ENCODE measurements around the gene GRID1. TPM values are rescaled to one million over a fixed set of nuclear protein-coding genes. Genes with fewer than 3 reads are reported as not detected.

GRID1 gene
- total RNA-seq, 1 experiment from 2014 or later, result 0.37 TPM

- ChIA-PET CTCF (interaction anchor here (0.8 to 3.3 kb wide), 19 partner anchors 8 to 115 kb away, joined by 3 to 28 read pairs (median 4); no protein-coding TSS in a partner anchor), POLR2A (no interaction called here)
- no peak overlapping the region; the same call in 1 of the 2 replicates for H3K4me3 Mint-ChIP-seq
- TF ChIP-seq E2F5 (CRISPR knock-in tag; IDR thresholded peaks at IDR 0.05), result no peak
- no peak for TF ChIP-seq ELF4 (CRISPR knock-in tag; IDR thresholded peaks at IDR 0.05; ENCODE audit: low read depth)
- ATAC-seq, result no peak
- H3K27ac Mint-ChIP-seq, result no peak overlapping the region
- H3K4me1 Mint-ChIP-seq, result peaks cover 25% of the 10 kb centered on the region
- H3K36me3 Mint-ChIP-seq, result no peaks in the 10 kb centered on the region
- no peak for DNase-seq (ENCODE audit: low spot score)
- no peaks in the 10 kb centered on the region for H3K9me3 Mint-ChIP-seq
- H3K27me3 Mint-ChIP-seq (ENCODE audit: low read depth), result peaks cover 3% of the 10 kb centered on the region; the same call in 1 of the 2 replicates
Measured at GRCh38 chr10:86292462-86293395, 73.9 kb downstream of the GRID1 start.

GRCh38 chr10:86291616-86292340, 74.8 kb downstream of the GRID1 start:
- ATAC-seq (peak; percentile 82), DNase-seq (ENCODE audit: low spot score) (peak; percentile 57)
- ChIA-PET CTCF (interaction anchor here (0.8 to 3.3 kb wide), 18 partner anchors 9 to 114 kb away, joined by 3 to 28 read pairs (median 4); no protein-coding TSS in a partner anchor), POLR2A (no interaction called here)
- Mint-ChIP-seq H3K27ac (no peak overlapping the region), H3K27me3 (ENCODE audit: low read depth) (peaks cover 3% of the 10 kb centered on the region; the same call in 1 of the 2 replicates), H3K4me1 (peaks cover 25% of the 10 kb centered on the region), H3K4me3 (no peak overlapping the region), H3K36me3 (no peaks in the 10 kb centered on the region), H3K9me3 (no peaks in the 10 kb centered on the region)
- TF ChIP-seq ETV6 (CRISPR knock-in tag; IDR thresholded peaks at IDR 0.05) (peak; percentile 54; the same call in 1 of the 2 replicates), FOXP4 (CRISPR knock-in tag; IDR thresholded peaks at IDR 0.05) (no peak), E2F5 (CRISPR knock-in tag; IDR thresholded peaks at IDR 0.05) (no peak)

- H3K27me3 Mint-ChIP-seq (ENCODE audit: low read depth), result peaks cover 3% of the 10 kb centered on the region; the same call in 1 of the 2 replicates
- no peaks in the 10 kb centered on the region for H3K9me3 Mint-ChIP-seq
- peaks cover 25% of the 10 kb centered on the region for H3K4me1 Mint-ChIP-seq
- H3K4me3 Mint-ChIP-seq, result no peak overlapping the region
- no peak overlapping the region for H3K27ac Mint-ChIP-seq
- ChIA-PET POLR2A (no interaction called here), CTCF (interaction anchor here (1.2 to 3.3 kb wide), 6 partner anchors 10 to 87 kb away, joined by 3 to 28 read pairs (median 8); no protein-coding TSS in a partner anchor)
- ATAC-seq, result no peak
- no peak for DNase-seq (ENCODE audit: low spot score)
- H3K36me3 Mint-ChIP-seq, result no peaks in the 10 kb centered on the region
- TF ChIP-seq MYBL2 (CRISPR knock-in tag; IDR thresholded peaks at IDR 0.05) (no peak), RORB (CRISPR knock-in tag; IDR thresholded peaks at IDR 0.05) (no peak), ATF1 (CRISPR knock-in tag; IDR thresholded peaks at IDR 0.05) (no peak), CTCF (IDR thresholded peaks at IDR 0.05) (no peak), GRHL2 (CRISPR knock-in tag; IDR thresholded peaks at IDR 0.05; ENCODE audit: insufficient replicate concordance, severe bottlenecking) (no peak), ZBTB43 (CRISPR knock-in tag; IDR thresholded peaks at IDR 0.05) (no peak), ATF3 (CRISPR knock-in tag; conservative IDR thresholded peaks at IDR 0.05) (no peak; the same call in 1 of the 2 replicates), ZNF512 (CRISPR knock-in tag; IDR thresholded peaks at IDR 0.05; ENCODE audit: borderline replicate concordance) (no peak), AR (CRISPR knock-in tag; IDR thresholded peaks at IDR 0.05) (no peak), FOXK1 (CRISPR knock-in tag; IDR thresholded peaks at IDR 0.05) (no peak)
Measured at GRCh38 chr10:86290933-86291615, 75.5 kb downstream of the GRID1 start.

Measured in WTC11 (cell line).